WTC11 (cell line): ENCODE results near the gene COL5A2. TPM values are rescaled to one million over a fixed set of nuclear protein-coding genes. Genes with fewer than 3 reads are reported as not detected.

Experiments
- ATAC-seq: fragments of 200-7000 bp; cut with Tn5 transposase; 2 replicates; pipeline ENCODE4 v1.10.0; 2021; ENCODE audit warnings: mild to moderate bottlenecking, moderate library complexity
- CTCF ChIA-PET: fragments of 300-600 bp; sonication (Branson Sonifier 250); formaldehyde crosslinking; loops from one replicate; lab custom pipeline; 2021; ENCODE audit warnings: antibody characterized with exemption; lab: Charles Lee
- POLR2A ChIA-PET: fragments of 350-600 bp; sonication (Branson Sonifier 250); formaldehyde crosslinking; loops from one replicate; lab custom pipeline; 2021; ENCODE audit warnings: antibody characterized with exemption; lab: Charles Lee
- DNase-seq: peaks from one replicate; pipeline ENCODE4 v3.0.0; 2021; ENCODE audit warnings: low spot score
- H3K27ac Mint-ChIP-seq: 2 replicates; pipeline ENCODE4 v1.8.0; 2021; ENCODE audit warnings: mixed read lengths
- H3K27me3 Mint-ChIP-seq: 2 replicates; pipeline ENCODE4 v1.8.0; 2021; ENCODE audit warnings: low read depth, mild to moderate bottlenecking, moderate library complexity, mixed read lengths
- H3K36me3 Mint-ChIP-seq: 2 replicates; pipeline ENCODE4 v1.8.0; 2021; ENCODE audit warnings: mixed read lengths
- H3K4me1 Mint-ChIP-seq: 2 replicates; pipeline ENCODE4 v1.8.0; 2022; ENCODE audit warnings: mixed read lengths
- H3K4me3 Mint-ChIP-seq: 2 replicates; pipeline ENCODE4 v1.8.0; 2021; ENCODE audit warnings: mild to moderate bottlenecking, moderate library complexity, mixed read lengths
- H3K9me3 Mint-ChIP-seq: 2 replicates; pipeline ENCODE4 v1.8.0; 2021; ENCODE audit warnings: mixed read lengths
- ATF2 ChIP-seq: sonication (generic); formaldehyde crosslinking; IDR thresholded peaks from 2 replicates; pipeline ENCODE4 v1.8.1; 2022; ENCODE audit warnings: low read depth, missing genetic modification reagents, borderline replicate concordance
- CREM ChIP-seq: sonication (generic); formaldehyde crosslinking; IDR thresholded peaks from 2 replicates; pipeline ENCODE4 v1.8.1; 2022; ENCODE audit warnings: mild to moderate bottlenecking, missing genetic modification reagents, moderate library complexity
- E2F4 ChIP-seq: sonication (generic); formaldehyde crosslinking; IDR thresholded peaks from 2 replicates; pipeline ENCODE4 v1.8.1; 2022; ENCODE audit warnings: low read depth, mild to moderate bottlenecking, moderate library complexity, missing genetic modification reagents, borderline replicate concordance
- ESRRA ChIP-seq: sonication (generic); formaldehyde crosslinking; IDR thresholded peaks from 2 replicates; pipeline ENCODE4 v1.8.1; 2022; ENCODE audit warnings: mild to moderate bottlenecking, missing genetic modification reagents, borderline replicate concordance
- FOXJ3 ChIP-seq: sonication (generic); formaldehyde crosslinking; IDR thresholded peaks from 2 replicates; pipeline ENCODE4 v1.9.0; 2021; ENCODE audit warnings: missing genetic modification reagents, mild to moderate bottlenecking, borderline replicate concordance
- FOXK1 ChIP-seq: sonication (generic); formaldehyde crosslinking; IDR thresholded peaks from 2 replicates; pipeline ENCODE4 v1.8.0; 2022; ENCODE audit warnings: mild to moderate bottlenecking, moderate library complexity, missing genetic modification reagents
- FOXP4 ChIP-seq: sonication (generic); formaldehyde crosslinking; IDR thresholded peaks from 2 replicates; pipeline ENCODE4 v1.8.0; 2022; ENCODE audit warnings: mild to moderate bottlenecking, missing genetic modification reagents
- GTF2I ChIP-seq: fragments of 250-450 bp; sonication (Bioruptor Pico); conservative IDR thresholded peaks from 2 replicates; pipeline ENCODE4 v1.4.0; 2021; ENCODE audit warnings: mild to moderate bottlenecking
- HMGXB4 ChIP-seq: sonication (generic); formaldehyde crosslinking; IDR thresholded peaks from 2 replicates; pipeline ENCODE4 v1.8.1; 2023; ENCODE audit warnings: mild to moderate bottlenecking, moderate library complexity, missing genetic modification reagents
- IRF1 ChIP-seq: sonication (generic); formaldehyde crosslinking; IDR thresholded peaks from 2 replicates; pipeline ENCODE4 v1.8.0; 2023; ENCODE audit warnings: missing genetic modification reagents
- MAX ChIP-seq: sonication (generic); formaldehyde crosslinking; IDR thresholded peaks from 2 replicates; pipeline ENCODE4 v1.8.0; 2022; ENCODE audit warnings: mild to moderate bottlenecking, missing genetic modification reagents
- MLX ChIP-seq: sonication (generic); formaldehyde crosslinking; IDR thresholded peaks from 2 replicates; pipeline ENCODE4 v1.8.1; 2023; ENCODE audit warnings: mild to moderate bottlenecking, missing genetic modification reagents, moderate library complexity
- NFATC4 ChIP-seq: fragments of 250-450 bp; sonication (Bioruptor Pico); IDR thresholded peaks from 2 replicates; pipeline ENCODE4 v1.9.0; 2021; ENCODE audit warnings: mild to moderate bottlenecking
- OVOL2 ChIP-seq: fragments of 250-450 bp; sonication (Bioruptor Pico); IDR thresholded peaks from 2 replicates; pipeline ENCODE4 v1.9.0; 2021; ENCODE audit warnings: mild to moderate bottlenecking, borderline replicate concordance
- SMAD4 ChIP-seq: sonication (generic); formaldehyde crosslinking; IDR thresholded peaks from 2 replicates; pipeline ENCODE4 v1.8.0; 2022; ENCODE audit warnings: mild to moderate bottlenecking, missing genetic modification reagents
- TP53 ChIP-seq: sonication (generic); formaldehyde crosslinking; IDR thresholded peaks from 2 replicates; pipeline ENCODE4 v1.8.1; 2023; ENCODE audit warnings: mild to moderate bottlenecking, missing genetic modification reagents
- ZBTB21 ChIP-seq: sonication (generic); formaldehyde crosslinking; IDR thresholded peaks from 2 replicates; pipeline ENCODE4 v1.8.1; 2023; ENCODE audit warnings: mild to moderate bottlenecking, missing genetic modification reagents, borderline replicate concordance
- ZNF121 ChIP-seq: sonication (generic); formaldehyde crosslinking; IDR thresholded peaks from 2 replicates; pipeline ENCODE4 v1.8.0; 2023; ENCODE audit warnings: missing genetic modification reagents
- ZNF396 ChIP-seq: fragments of 250-450 bp; sonication (Bioruptor Pico); IDR thresholded peaks from 2 replicates; pipeline ENCODE4 v1.8.0; 2021; ENCODE audit warnings: mild to moderate bottlenecking, moderate library complexity, borderline replicate concordance
- ZNF425 ChIP-seq: fragments of 250-450 bp; sonication (Bioruptor Pico); conservative IDR thresholded peaks from 2 replicates; pipeline ENCODE4 v1.9.0; 2021; ENCODE audit warnings: mild to moderate bottlenecking
- total RNA-seq: library from RNA; stranded (reverse); gene quantifications from 3 replicates; pipeline ENCODE4 v1.2.3, GENCODE V29; 2021

The COL5A2 gene
- total RNA-seq, 1 experiment from 2014 or later: 16.0 TPM

- TF ChIP-seq TP53 (CRISPR knock-in tag) (no peak), IRF1 (CRISPR knock-in tag) (no peak), FOXJ3 (CRISPR knock-in tag) (no peak), ZBTB21 (CRISPR knock-in tag) (no peak), ATF2 (CRISPR knock-in tag) (no peak), ESRRA (CRISPR knock-in tag) (no peak), NFATC4 (CRISPR knock-in tag) (no peak), CREM (CRISPR knock-in tag) (no peak), FOXK1 (no peak), HMGXB4 (CRISPR knock-in tag) (no peak), FOXP4 (CRISPR knock-in tag) (no peak), OVOL2 (CRISPR knock-in tag) (no peak), MAX (CRISPR knock-in tag) (no peak), GTF2I (CRISPR knock-in tag) (no peak), ZNF396 (CRISPR knock-in tag) (no peak), SMAD4 (no peak), MLX (CRISPR knock-in tag) (no peak), E2F4 (CRISPR knock-in tag) (no peak), ZNF425 (CRISPR knock-in tag) (no peak), ZNF121 (CRISPR knock-in tag) (no peak)
- TF ChIP-seq, all 79 proteins: peak for 0
- no peak overlapping the region for H3K4me3 Mint-ChIP-seq
- no peak overlapping the region for H3K27ac Mint-ChIP-seq
- H3K27me3 Mint-ChIP-seq: no peaks in the 10 kb centered on the region
- ATAC-seq (no peak), DNase-seq (no peak)
- ChIA-PET POLR2A (no interaction called here), CTCF (no interaction called here)
- no peaks in the 10 kb centered on the region for H3K36me3 Mint-ChIP-seq
- no peaks in the 10 kb centered on the region for H3K4me1 Mint-ChIP-seq
- no peaks in the 10 kb centered on the region for H3K9me3 Mint-ChIP-seq
Measured at GRCh38 chr2:189056200-189057106, 123.1 kb downstream of the COL5A2 start.
